Neural progenitor cell (in vitro differentiated cells): ENCODE results near the gene TNFSF12.

Experiments used
- EZH2 ChIP-seq: fragments of 200-600 bp; sonication (generic); IDR thresholded peaks from 2 replicates; pipeline ENCODE4 v1.6.1; 2017; ENCODE audit warnings: antibody characterized with exemption, mild to moderate bottlenecking, moderate library complexity
- TF ChIP-seq, protein P1 (sequence below): fragments of 200-600 bp; sonication (generic); IDR thresholded peaks from 2 replicates; pipeline ENCODE4 v1.5.1; 2017; ENCODE audit warnings: antibody characterized with exemption, mild to moderate bottlenecking

- TF ChIP-seq, protein P1, sequence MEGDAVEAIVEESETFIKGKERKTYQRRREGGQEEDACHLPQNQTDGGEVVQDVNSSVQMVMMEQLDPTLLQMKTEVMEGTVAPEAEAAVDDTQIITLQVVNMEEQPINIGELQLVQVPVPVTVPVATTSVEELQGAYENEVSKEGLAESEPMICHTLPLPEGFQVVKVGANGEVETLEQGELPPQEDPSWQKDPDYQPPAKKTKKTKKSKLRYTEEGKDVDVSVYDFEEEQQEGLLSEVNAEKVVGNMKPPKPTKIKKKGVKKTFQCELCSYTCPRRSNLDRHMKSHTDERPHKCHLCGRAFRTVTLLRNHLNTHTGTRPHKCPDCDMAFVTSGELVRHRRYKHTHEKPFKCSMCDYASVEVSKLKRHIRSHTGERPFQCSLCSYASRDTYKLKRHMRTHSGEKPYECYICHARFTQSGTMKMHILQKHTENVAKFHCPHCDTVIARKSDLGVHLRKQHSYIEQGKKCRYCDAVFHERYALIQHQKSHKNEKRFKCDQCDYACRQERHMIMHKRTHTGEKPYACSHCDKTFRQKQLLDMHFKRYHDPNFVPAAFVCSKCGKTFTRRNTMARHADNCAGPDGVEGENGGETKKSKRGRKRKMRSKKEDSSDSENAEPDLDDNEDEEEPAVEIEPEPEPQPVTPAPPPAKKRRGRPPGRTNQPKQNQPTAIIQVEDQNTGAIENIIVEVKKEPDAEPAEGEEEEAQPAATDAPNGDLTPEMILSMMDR, result no peak
- TF ChIP-seq EZH2, result no peak
These were observed 23.9 kb downstream of the TNFSF12 start for GRCh38 chr17:7572588-7573323.
